Nephron progenitor cell (in vitro differentiated cells): ENCODE measurements around the gene TCF7L1.

Source experiments
- DNase-seq: peaks from one replicate; pipeline ENCODE4 v3.0.0; 2021
- H3K27ac Mint-ChIP-seq: 2 replicates; pipeline ENCODE4 v1.8.0; 2021; ENCODE audit warnings: mild to moderate bottlenecking, moderate library complexity, mixed read lengths
- H3K27me3 Mint-ChIP-seq: 2 replicates; pipeline ENCODE4 v1.8.0; 2021; ENCODE audit warnings: mild to moderate bottlenecking, low read depth, mixed read lengths; ENCODE audit not compliant: poor library complexity
- H3K36me3 Mint-ChIP-seq: 2 replicates; pipeline ENCODE4 v1.8.0; 2021; ENCODE audit warnings: low read depth, mixed read lengths
- H3K4me1 Mint-ChIP-seq: 2 replicates; pipeline ENCODE4 v1.8.0; 2021; ENCODE audit warnings: mixed read lengths
- H3K4me3 Mint-ChIP-seq: 2 replicates; pipeline ENCODE4 v1.8.0; 2021; ENCODE audit warnings: mild to moderate bottlenecking, moderate library complexity, mixed read lengths
- H3K9me3 Mint-ChIP-seq: 2 replicates; pipeline ENCODE4 v1.8.0; 2021; ENCODE audit warnings: mild to moderate bottlenecking, moderate library complexity, mixed read lengths
- CTCF ChIP-seq: fragments of 200-600 bp; sonication (generic); IDR thresholded peaks from 2 replicates; pipeline ENCODE4 v1.5.0; 2021; ENCODE audit warnings: antibody characterized with exemption

Gene TCF7L1

GRCh38 chr2:85216927-85217326, 83.7 kb downstream of the TCF7L1 start:
- DNase-seq = no peak
- TF ChIP-seq CTCF = no peak
- H3K4me3 Mint-ChIP-seq = peak overlapping the region; percentile 21
- peak overlapping the region; percentile 100 for H3K27ac Mint-ChIP-seq
- peaks cover 69% of the 10 kb centered on the region for H3K4me1 Mint-ChIP-seq
- no peaks in the 10 kb centered on the region for H3K27me3 Mint-ChIP-seq
- peaks cover 9% of the 10 kb centered on the region for H3K9me3 Mint-ChIP-seq
- peaks cover 10% of the 10 kb centered on the region for H3K36me3 Mint-ChIP-seq

- H3K4me3 Mint-ChIP-seq = no peak overlapping the region
- no peaks in the 10 kb centered on the region for H3K27me3 Mint-ChIP-seq
- no peak overlapping the region for H3K27ac Mint-ChIP-seq
- H3K4me1 Mint-ChIP-seq = peaks cover 37% of the 10 kb centered on the region
- no peak for TF ChIP-seq CTCF
- H3K36me3 Mint-ChIP-seq = peaks cover 40% of the 10 kb centered on the region
- DNase-seq = no peak
- H3K9me3 Mint-ChIP-seq = peaks cover 33% of the 10 kb centered on the region
Measured at GRCh38 chr2:85221067-85221691, 88.0 kb downstream of the TCF7L1 start.

DNA sequence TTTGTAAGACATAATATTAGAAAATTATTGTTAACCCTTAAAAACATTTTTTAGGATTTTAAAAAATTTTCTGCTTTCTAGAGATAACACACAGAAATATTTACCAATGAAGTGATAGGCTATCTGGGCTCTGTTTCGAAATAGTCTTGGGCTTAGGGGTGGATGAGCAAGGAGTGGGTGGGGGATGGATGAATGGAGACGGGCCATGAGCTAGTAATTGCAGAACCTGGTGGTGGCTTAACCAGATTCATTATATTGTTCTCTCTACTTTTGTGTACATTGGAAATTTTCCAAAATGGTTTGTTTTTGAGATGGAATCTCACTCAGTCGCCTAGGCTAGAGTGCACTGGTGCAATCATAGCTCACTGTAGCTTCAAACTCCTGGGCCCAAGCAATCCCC, 89.6 kb downstream of the TCF7L1 start:
- Mint-ChIP-seq H3K27ac (no peak overlapping the region), H3K36me3 (peaks cover 40% of the 10 kb centered on the region), H3K9me3 (peaks cover 33% of the 10 kb centered on the region), H3K4me3 (no peak overlapping the region), H3K27me3 (no peaks in the 10 kb centered on the region), H3K4me1 (peaks cover 32% of the 10 kb centered on the region)
- TF ChIP-seq CTCF = no peak
- no peak for DNase-seq

GRCh38 chr2:85226783-85227182, 93.6 kb downstream of the TCF7L1 start:
- no peak for DNase-seq
- no peak for TF ChIP-seq CTCF
- Mint-ChIP-seq H3K27ac (peak overlapping the region; percentile 81), H3K9me3 (peaks cover 25% of the 10 kb centered on the region), H3K36me3 (peaks cover 32% of the 10 kb centered on the region), H3K4me1 (peaks cover 43% of the 10 kb centered on the region), H3K4me3 (no peak overlapping the region), H3K27me3 (no peaks in the 10 kb centered on the region)

- Mint-ChIP-seq H3K9me3 (no peaks in the 10 kb centered on the region), H3K36me3 (peaks cover 18% of the 10 kb centered on the region), H3K4me3 (no peak overlapping the region), H3K27me3 (no peaks in the 10 kb centered on the region), H3K27ac (peak overlapping the region; percentile 41), H3K4me1 (peaks cover 71% of the 10 kb centered on the region)
- TF ChIP-seq CTCF = no peak
- no peak for DNase-seq
Measured at GRCh38 chr2:85230679-85231467, 97.7 kb downstream of the TCF7L1 start.

- Mint-ChIP-seq H3K27me3 (no peaks in the 10 kb centered on the region), H3K27ac (peak overlapping the region; percentile 41), H3K4me3 (no peak overlapping the region), H3K4me1 (peaks cover 71% of the 10 kb centered on the region), H3K9me3 (no peaks in the 10 kb centered on the region), H3K36me3 (peaks cover 18% of the 10 kb centered on the region)
- no peak for DNase-seq
- TF ChIP-seq CTCF = no peak
Measured at GRCh38 chr2:85231468-85231805, 98.2 kb downstream of the TCF7L1 start.
